KMS-11 (cell line): ENCODE data around the gene TBCD.

Experiments
- H2AFZ ChIP-seq: fragments of 200-600 bp; sonication (generic); 2 replicates; pipeline ENCODE4 v1.6.1; 2016; ENCODE audit warnings: antibody characterized with exemption, mixed run types, low read depth
- H3K27ac ChIP-seq: fragments of 200-600 bp; sonication (generic); 2 replicates; pipeline ENCODE4 v1.6.1; 2016; ENCODE audit warnings: mild to moderate bottlenecking, mixed run types
- H3K27me3 ChIP-seq: fragments of 200-600 bp; sonication (generic); 2 replicates; pipeline ENCODE4 v1.6.1; 2017; ENCODE audit warnings: mild to moderate bottlenecking, low read depth, mixed run types, moderate library complexity; ENCODE audit not compliant: insufficient read depth
- H3K36me3 ChIP-seq: fragments of 200-600 bp; sonication (generic); 2 replicates; pipeline ENCODE4 v1.6.1; 2017; ENCODE audit warnings: mild to moderate bottlenecking, mixed run types; ENCODE audit not compliant: insufficient read depth
- H3K4me1 ChIP-seq: fragments of 200-600 bp; sonication (generic); 2 replicates; pipeline ENCODE4 v1.6.1; 2016; ENCODE audit warnings: mild to moderate bottlenecking, low read depth, mixed run types; ENCODE audit not compliant: poor library complexity, severe bottlenecking
- H3K4me2 ChIP-seq: fragments of 200-600 bp; sonication (generic); 2 replicates; pipeline ENCODE4 v1.7.0; 2016; ENCODE audit warnings: mild to moderate bottlenecking, mixed run types
- H3K4me3 ChIP-seq: fragments of 200-600 bp; sonication (generic); IDR thresholded peaks from 2 replicates; pipeline ENCODE4 v1.6.1; 2017; ENCODE audit warnings: low read depth, low read length, mixed read lengths; ENCODE audit not compliant: insufficient read depth
- H3K79me2 ChIP-seq: fragments of 200-600 bp; sonication (generic); 2 replicates; pipeline ENCODE4 v1.6.1; 2016; ENCODE audit warnings: low read depth, mixed run types; ENCODE audit not compliant: insufficient read depth
- H3K9ac ChIP-seq: fragments of 200-600 bp; sonication (generic); 2 replicates; pipeline ENCODE4 v1.6.1; 2016; ENCODE audit warnings: mild to moderate bottlenecking, mixed run types
- H4K20me1 ChIP-seq: fragments of 200-600 bp; sonication (generic); 2 replicates; pipeline ENCODE4 v1.6.1; 2016; ENCODE audit warnings: mild to moderate bottlenecking, mixed run types; ENCODE audit not compliant: insufficient read depth
- CTCF ChIP-seq: fragments of 200-600 bp; sonication (generic); conservative IDR thresholded peaks from 2 replicates; pipeline ENCODE4 v1.6.1; 2017; ENCODE audit warnings: low read depth, mild to moderate bottlenecking, antibody characterized with exemption, low read length, moderate library complexity, mixed read lengths

The TBCD gene

GRCh38 chr17:82807101-82807500 is 55.2 kb downstream of the TBCD start:
- no peaks in the 10 kb centered on the region for H3K4me1 ChIP-seq
- H3K4me3 ChIP-seq, result no peak overlapping the region
- no peak for TF ChIP-seq CTCF
- no peak overlapping the region for H3K27ac ChIP-seq
- no peak overlapping the region for H3K9ac ChIP-seq
- H3K27me3 ChIP-seq, result no peaks in the 10 kb centered on the region
- no peaks in the 10 kb centered on the region for H3K36me3 ChIP-seq
- H2AFZ ChIP-seq, result no peak overlapping the region
- 0 out of 2 replicates have a peak, but pooled peaks cover 4% of the 10 kb centered on the region for H4K20me1 ChIP-seq
- H3K4me2 ChIP-seq, result no peak overlapping the region
- H3K79me2 ChIP-seq, result no peaks in the 10 kb centered on the region

GRCh38 chr17:82807562-82807961 is 55.7 kb downstream of the TBCD start:
- Histone ChIP-seq H3K9ac (no peak overlapping the region), H3K36me3 (no peaks in the 10 kb centered on the region), H3K27ac (no peak overlapping the region), H3K27me3 (no peaks in the 10 kb centered on the region), H3K4me2 (no peak overlapping the region), H3K79me2 (no peaks in the 10 kb centered on the region), H4K20me1 (no peaks in the 10 kb centered on the region), H3K4me1 (no peaks in the 10 kb centered on the region), H2AFZ (no peak overlapping the region), H3K4me3 (no peak overlapping the region)
- TF ChIP-seq CTCF, result no peak

- Histone ChIP-seq H3K27me3 (no peaks in the 10 kb centered on the region), H3K36me3 (no peaks in the 10 kb centered on the region), H3K27ac (no peak overlapping the region), H3K4me2 (no peak overlapping the region), H3K4me3 (no peak overlapping the region), H3K4me1 (no peaks in the 10 kb centered on the region), H2AFZ (no peak overlapping the region), H3K79me2 (no peaks in the 10 kb centered on the region), H3K9ac (no peak overlapping the region), H4K20me1 (no peaks in the 10 kb centered on the region)
- no peak for TF ChIP-seq CTCF
These were observed 56.1 kb downstream of the TBCD start for GRCh38 chr17:82808006-82808405.

- Histone ChIP-seq H3K4me2 (no peak overlapping the region), H3K36me3 (no peaks in the 10 kb centered on the region)
These were observed 57.3 kb downstream of the TBCD start for GRCh38 chr17:82808921-82809905.

More at GRCh38 chr17:82808921-82809905, 57.3 kb downstream of the TBCD start:
- H2AFZ ChIP-seq, result no peak overlapping the region
- no peak for TF ChIP-seq CTCF
- no peaks in the 10 kb centered on the region for H3K79me2 ChIP-seq
- no peak overlapping the region for H3K9ac ChIP-seq
- no peaks in the 10 kb centered on the region for H3K27me3 ChIP-seq
- no peak overlapping the region for H3K27ac ChIP-seq
- no peaks in the 10 kb centered on the region for H3K4me1 ChIP-seq
- no peaks in the 10 kb centered on the region for H4K20me1 ChIP-seq
- H3K4me3 ChIP-seq, result no peak overlapping the region
